RWPE2 (cell line): ENCODE measurements around the gene SLC30A10.
A peak's percentile ranks its signal among the peaks of the same experiment; 100 is the strongest.

ENCODE experiments used
- ATAC-seq: fragments of 200-7000 bp; cut with Tn5 transposase; 3 replicates; pipeline ENCODE4 v1.9.1; 2021; ENCODE audit warnings: low read depth
- DNase-seq: peaks from one replicate; pipeline ENCODE4 v3.0.0-alpha.2; 2020; ENCODE audit warnings: low spot score
- H3K27ac ChIP-seq: fragments of 450-650 bp; 2 replicates; pipeline ENCODE4 v1.5.1; 2017; ENCODE audit warnings: mild to moderate bottlenecking; ENCODE audit not compliant: poor library complexity, severe bottlenecking
- H3K27me3 ChIP-seq: fragments of 250-450 bp; sonication (Bioruptor Pico); 2 replicates; pipeline ENCODE4 v1.5.1; 2021; ENCODE audit warnings: mild to moderate bottlenecking, moderate library complexity; ENCODE audit not compliant: insufficient read depth, poor library complexity, severe bottlenecking
- H3K36me3 ChIP-seq: fragments of 250-450 bp; sonication (Bioruptor Pico); 2 replicates; pipeline ENCODE4 v1.5.1; 2020; ENCODE audit warnings: low read depth, mild to moderate bottlenecking, moderate library complexity
- H3K4me1 ChIP-seq: fragments of 250-450 bp; sonication (Bioruptor Pico); 2 replicates; pipeline ENCODE4 v1.5.1; 2021; ENCODE audit warnings: mild to moderate bottlenecking, moderate library complexity; ENCODE audit not compliant: insufficient read depth, poor library complexity, severe bottlenecking
- H3K4me3 ChIP-seq: fragments of 250-450 bp; sonication (Bioruptor Pico); 2 replicates; pipeline ENCODE4 v1.5.1; 2021; ENCODE audit warnings: mild to moderate bottlenecking, moderate library complexity; ENCODE audit not compliant: severe bottlenecking
- H3K9me3 ChIP-seq: fragments of 250-450 bp; sonication (Bioruptor Pico); 2 replicates; pipeline ENCODE4 v1.5.1; 2021; ENCODE audit warnings: mild to moderate bottlenecking, moderate library complexity; ENCODE audit not compliant: severe bottlenecking
- TF ChIP-seq, protein P1 (sequence below): fragments of 450-650 bp; IDR thresholded peaks from one replicate; pipeline ENCODE4 v1.5.1; 2017; ENCODE audit warnings: mild to moderate bottlenecking, moderate library complexity; ENCODE audit not compliant: poor library complexity, severe bottlenecking

Gene SLC30A10

DNA sequence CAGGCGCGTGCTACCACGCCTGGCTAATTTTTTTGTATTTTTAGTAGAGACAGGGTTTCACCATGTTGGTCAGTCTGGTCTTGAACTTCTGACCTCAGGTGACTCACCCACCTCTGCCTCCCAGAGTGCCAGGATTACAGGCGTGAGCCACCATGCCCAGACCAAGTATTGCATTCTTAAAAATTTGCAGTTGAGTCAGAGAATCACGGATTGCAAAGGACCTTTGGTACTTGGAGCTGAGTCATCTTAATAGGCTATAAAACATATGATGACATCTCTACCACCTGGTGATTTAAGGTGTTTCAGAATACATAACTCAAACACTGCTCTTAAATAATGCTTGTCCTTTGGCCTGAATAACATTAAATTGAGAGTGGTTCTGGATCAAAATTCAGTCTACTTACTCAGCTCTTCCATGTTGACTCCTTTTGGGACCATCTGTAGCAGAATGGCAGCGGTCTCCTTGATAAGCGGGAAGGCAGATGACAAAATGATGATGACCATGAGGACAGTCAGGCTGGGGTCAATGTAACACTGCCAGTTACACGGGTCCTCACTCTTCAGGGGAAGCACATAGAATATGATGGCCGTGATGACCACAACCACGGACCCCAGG is 10.4 kb downstream of the SLC30A10 start:
- Histone ChIP-seq H3K9me3 (no peaks in the 10 kb centered on the region), H3K36me3 (no peaks in the 10 kb centered on the region), H3K4me3 (no peak overlapping the region), H3K27ac (no peak overlapping the region), H3K4me1 (no peaks in the 10 kb centered on the region), H3K27me3 (no peaks in the 10 kb centered on the region)
- peak; percentile 62 for ATAC-seq
- TF ChIP-seq, protein P1, sequence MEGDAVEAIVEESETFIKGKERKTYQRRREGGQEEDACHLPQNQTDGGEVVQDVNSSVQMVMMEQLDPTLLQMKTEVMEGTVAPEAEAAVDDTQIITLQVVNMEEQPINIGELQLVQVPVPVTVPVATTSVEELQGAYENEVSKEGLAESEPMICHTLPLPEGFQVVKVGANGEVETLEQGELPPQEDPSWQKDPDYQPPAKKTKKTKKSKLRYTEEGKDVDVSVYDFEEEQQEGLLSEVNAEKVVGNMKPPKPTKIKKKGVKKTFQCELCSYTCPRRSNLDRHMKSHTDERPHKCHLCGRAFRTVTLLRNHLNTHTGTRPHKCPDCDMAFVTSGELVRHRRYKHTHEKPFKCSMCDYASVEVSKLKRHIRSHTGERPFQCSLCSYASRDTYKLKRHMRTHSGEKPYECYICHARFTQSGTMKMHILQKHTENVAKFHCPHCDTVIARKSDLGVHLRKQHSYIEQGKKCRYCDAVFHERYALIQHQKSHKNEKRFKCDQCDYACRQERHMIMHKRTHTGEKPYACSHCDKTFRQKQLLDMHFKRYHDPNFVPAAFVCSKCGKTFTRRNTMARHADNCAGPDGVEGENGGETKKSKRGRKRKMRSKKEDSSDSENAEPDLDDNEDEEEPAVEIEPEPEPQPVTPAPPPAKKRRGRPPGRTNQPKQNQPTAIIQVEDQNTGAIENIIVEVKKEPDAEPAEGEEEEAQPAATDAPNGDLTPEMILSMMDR = no peak
- no peak for DNase-seq

DNA sequence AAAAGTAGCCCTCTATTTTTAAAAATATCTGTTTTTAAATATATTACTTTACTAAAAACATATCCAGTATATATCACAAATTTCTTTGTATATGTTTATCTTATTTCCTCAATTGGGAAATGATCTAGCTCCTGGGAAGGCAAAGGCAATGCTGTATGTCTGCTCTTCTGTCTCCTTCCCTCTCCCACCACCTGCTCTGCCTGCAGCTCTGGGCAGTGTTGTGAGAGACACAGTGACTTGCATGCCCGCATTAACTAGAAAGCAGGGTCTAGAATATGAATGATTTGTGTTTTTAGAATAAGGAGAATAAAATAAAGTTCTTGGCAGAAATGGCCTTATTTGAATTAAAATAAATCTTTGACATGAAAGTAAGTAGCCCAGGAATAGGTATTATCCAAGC is 11.1 kb downstream of the SLC30A10 start:
- H3K27me3 ChIP-seq = no peaks in the 10 kb centered on the region
- no peak overlapping the region for H3K4me3 ChIP-seq
- H3K4me1 ChIP-seq = no peaks in the 10 kb centered on the region
- H3K27ac ChIP-seq = no peak overlapping the region
- ATAC-seq = no peak
- no peak for DNase-seq
- H3K36me3 ChIP-seq = no peaks in the 10 kb centered on the region
- no peaks in the 10 kb centered on the region for H3K9me3 ChIP-seq
- TF ChIP-seq, protein P1 = no peak

DNA sequence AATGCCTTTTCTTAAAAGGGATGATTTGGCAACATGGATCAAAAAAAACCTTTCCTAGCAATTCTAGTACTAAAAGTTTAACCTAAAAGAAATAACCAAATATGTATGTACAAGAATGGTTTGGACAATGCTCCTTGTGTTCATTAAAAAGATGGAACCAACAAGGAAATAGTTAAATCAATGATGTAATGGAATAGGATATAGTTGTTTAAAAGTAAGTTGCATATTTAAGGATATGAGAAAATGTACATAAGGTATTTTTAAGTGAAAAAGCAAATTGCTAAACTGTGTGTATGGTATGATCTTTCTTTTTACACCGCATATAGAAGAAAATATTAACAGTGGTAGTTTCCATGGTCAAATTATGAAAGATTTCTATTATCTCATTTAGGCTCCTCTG is 12.1 kb downstream of the SLC30A10 start:
- TF ChIP-seq, protein P1 = no peak
- Histone ChIP-seq H3K4me3 (no peak overlapping the region), H3K27me3 (no peaks in the 10 kb centered on the region), H3K27ac (no peak overlapping the region), H3K4me1 (no peaks in the 10 kb centered on the region), H3K9me3 (no peaks in the 10 kb centered on the region), H3K36me3 (no peaks in the 10 kb centered on the region)
- DNase-seq (no peak), ATAC-seq (no peak)

DNA sequence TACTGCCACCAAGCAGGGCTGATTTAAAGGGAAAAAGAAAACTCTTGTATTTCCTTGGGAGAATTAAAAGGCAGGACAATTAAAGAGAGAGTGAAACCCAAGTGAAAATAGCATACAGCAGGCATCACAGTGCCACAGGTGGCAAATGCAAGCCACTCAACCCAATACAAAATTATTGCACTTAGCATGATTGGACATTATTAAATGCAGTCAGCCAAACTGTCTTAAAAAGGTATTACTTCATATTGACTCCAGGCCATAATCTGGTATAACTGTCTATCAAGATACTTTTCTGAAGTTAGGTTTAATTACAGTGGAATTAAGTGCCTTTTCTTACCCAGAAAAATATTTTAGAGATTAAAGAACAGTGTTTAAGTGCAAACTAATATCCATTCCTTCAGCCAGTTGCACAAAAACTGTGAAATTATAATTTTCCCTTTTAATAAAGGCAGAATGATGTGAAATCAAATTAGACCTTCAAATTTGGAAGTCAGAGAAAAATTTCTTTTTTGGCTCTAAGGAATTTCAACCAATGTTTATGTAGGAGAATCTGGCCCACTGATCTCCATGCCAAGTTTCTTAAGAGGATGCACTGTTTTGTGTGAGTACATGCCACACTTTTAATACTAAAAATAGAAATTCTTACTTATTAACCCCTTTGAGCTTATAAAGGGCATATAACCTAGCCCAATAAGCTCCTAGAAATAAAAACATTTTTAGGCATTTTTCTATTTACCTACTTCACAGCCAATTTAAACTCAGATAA is 15.2 kb downstream of the SLC30A10 start:
- TF ChIP-seq, protein P1 = no peak
- H3K36me3 ChIP-seq = no peaks in the 10 kb centered on the region
- no peak for ATAC-seq
- no peaks in the 10 kb centered on the region for H3K4me1 ChIP-seq
- H3K27ac ChIP-seq = no peak overlapping the region
- no peaks in the 10 kb centered on the region for H3K27me3 ChIP-seq
- no peak for DNase-seq
- H3K9me3 ChIP-seq = no peaks in the 10 kb centered on the region
- H3K4me3 ChIP-seq = no peak overlapping the region

DNA sequence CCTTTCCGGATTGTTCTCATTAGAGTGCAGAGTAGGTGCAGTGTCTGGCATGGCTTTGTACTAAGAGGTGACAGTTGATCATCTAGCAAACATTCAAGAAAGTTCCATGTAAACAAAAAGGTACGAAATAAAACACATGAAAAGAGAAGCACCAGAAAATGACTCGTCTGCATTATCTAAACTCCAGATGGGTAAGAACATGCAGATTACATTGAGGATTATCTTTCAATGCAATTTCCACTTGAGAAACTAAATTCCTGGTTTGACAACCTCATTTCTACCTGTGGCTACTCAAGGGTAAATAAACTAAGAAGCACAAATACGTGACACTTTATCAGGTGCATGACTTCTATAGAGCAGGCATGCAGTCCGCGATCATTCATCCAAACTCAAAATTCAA is 17.6 kb downstream of the SLC30A10 start:
- Histone ChIP-seq H3K9me3 (no peaks in the 10 kb centered on the region), H3K4me1 (no peaks in the 10 kb centered on the region), H3K4me3 (no peak overlapping the region), H3K27ac (no peak overlapping the region), H3K36me3 (no peaks in the 10 kb centered on the region), H3K27me3 (no peaks in the 10 kb centered on the region)
- TF ChIP-seq, protein P1 = no peak
- DNase-seq = no peak
- no peak for ATAC-seq
